Raji (cell line): ENCODE data around the gene LIN37.

Source experiments
- POLR2A ChIP-seq: IDR thresholded peaks from 2 replicates; pipeline ENCODE4 v1.6.1; 2011; ENCODE audit warnings: low read depth, low read length, control low read depth; ENCODE audit not compliant: insufficient read depth

LIN37 gene

DNA sequence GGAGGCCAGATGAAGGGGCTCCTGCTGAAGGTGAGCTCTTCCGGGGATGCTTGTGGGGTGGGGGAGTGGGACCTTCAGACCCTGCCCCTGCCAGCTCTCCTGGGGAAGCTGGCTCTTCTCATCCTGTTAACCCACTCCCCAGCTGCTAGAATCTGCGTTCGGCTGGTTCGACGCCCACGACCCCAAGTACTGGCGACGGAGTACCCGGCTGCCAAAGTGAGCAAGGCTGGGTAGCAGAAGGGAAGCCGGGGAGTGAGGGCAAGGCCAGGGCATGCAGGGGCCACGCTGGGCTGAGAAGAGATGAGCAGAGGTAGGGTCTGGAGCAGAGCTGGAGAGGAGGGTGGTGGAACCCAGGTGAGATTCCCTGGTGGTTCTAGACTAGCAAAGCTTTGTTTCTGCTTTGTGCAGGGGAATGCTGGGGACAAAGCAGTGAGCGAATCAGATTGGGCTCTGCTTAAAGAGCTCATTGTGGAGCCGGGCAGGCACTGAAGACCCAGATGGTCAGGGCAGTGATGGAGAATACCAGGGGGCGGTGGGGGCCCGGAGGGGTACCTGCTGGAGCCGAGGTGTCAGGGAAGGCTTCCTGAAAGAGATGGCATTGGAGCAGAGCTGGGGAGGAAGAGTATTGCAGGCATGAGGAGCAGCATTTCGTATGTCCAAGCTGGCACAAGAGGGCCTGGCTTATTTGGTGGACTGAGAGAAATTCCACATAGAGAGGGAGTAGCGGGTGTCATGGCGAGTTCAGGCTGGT, 20.2 kb upstream of the LIN37 start:
- TF ChIP-seq POLR2A, result no peak

DNA sequence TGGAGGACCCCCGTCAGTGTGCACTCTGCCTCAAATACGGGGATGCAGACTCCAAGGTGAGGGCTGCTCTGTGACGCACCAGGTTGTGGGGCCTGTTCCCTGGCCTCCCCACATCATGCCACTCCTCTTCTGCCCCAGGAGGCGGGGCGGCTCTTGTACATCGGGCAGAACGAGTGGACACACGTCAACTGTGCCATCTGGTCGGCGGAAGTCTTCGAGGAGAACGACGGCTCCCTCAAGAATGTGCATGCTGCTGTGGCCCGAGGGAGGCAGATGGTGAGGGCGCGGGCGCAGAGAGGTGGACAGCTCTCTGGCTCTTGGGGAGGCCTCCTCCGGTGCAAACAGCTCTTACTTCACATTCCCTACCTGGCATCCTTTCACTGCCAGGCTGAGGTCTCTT, 19.4 kb upstream of the LIN37 start:
- TF ChIP-seq POLR2A, result no peak

DNA sequence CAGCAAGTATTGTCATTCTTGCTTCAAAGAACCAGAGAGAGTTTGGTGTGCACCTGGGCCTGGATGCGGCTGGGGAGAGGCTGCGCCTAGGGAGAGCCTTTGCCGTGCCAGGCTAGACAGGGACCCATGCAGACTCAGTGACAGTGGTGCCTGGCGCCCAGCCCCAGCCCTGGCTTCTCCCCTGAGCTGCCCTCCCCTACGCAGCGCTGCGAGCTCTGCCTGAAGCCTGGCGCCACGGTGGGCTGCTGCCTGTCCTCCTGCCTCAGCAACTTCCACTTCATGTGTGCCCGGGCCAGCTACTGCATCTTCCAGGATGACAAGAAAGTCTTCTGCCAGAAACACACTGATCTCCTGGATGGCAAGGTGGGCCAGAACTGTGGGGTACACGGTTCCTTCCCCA, 18.6 kb upstream of the LIN37 start:
- TF ChIP-seq POLR2A, result no peak

DNA sequence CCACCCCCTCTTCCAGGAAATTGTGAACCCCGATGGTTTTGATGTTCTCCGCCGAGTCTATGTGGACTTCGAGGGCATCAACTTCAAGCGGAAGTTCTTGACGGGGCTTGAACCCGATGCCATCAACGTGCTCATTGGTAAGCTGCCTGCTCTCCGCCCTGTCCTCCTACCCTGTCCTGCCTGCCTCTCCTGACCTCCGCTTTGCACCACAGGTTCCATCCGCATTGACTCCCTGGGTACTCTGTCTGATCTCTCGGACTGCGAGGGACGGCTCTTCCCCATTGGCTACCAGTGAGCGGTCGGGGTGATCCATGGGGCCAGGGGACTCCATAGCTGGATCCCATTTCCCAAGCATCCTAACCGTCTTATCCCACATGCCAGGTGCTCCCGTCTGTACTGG, 18.1 kb upstream of the LIN37 start:
- no peak for TF ChIP-seq POLR2A

DNA sequence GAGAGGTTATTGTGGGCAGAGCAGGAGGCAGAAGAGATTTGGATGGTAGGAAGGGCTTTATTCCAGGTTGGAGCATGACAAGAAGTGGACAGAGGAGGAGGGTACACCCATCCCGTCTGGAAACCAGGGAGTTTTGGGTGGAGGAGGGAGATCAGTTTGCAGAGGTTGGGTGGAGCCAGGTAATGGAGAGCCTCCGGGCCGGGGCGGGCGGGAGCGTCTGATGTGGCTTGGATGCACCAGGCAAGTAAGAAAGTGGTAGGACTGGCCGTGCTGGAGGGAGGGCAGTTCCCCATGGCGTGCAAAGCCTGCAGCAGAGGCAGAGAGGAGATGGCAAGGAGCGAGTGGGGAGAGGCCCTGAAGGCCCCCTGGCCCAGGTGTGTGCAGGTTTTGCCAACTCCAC, 17.0 kb upstream of the LIN37 start:
- no peak for TF ChIP-seq POLR2A

DNA sequence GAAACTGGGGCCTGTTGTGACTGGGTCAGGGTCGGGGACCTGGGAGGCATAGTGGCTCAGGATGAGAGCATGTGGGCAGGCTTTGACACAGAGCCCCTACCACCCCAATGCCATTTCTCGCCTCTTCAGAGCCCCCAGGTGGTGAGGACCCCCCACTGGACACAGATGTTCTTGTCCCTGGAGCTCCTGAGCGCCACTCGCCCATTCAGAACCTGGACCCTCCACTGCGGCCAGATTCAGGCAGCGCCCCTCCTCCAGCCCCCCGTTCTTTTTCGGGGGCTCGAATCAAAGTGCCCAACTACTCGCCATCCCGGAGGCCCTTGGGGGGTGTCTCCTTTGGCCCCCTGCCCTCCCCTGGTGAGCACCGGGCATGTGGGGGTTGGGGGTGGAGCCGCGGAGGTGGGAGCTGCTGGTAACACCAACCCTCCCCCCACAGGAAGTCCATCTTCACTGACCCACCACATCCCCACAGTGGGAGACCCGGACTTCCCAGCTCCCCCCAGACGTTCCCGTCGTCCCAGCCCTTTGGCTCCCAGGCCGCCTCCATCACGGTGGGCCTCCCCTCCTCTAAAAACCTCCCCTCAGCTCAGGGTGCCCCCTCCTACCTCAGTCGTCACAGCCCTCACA, 16.5 kb upstream of the LIN37 start:
- TF ChIP-seq POLR2A, result no peak

DNA sequence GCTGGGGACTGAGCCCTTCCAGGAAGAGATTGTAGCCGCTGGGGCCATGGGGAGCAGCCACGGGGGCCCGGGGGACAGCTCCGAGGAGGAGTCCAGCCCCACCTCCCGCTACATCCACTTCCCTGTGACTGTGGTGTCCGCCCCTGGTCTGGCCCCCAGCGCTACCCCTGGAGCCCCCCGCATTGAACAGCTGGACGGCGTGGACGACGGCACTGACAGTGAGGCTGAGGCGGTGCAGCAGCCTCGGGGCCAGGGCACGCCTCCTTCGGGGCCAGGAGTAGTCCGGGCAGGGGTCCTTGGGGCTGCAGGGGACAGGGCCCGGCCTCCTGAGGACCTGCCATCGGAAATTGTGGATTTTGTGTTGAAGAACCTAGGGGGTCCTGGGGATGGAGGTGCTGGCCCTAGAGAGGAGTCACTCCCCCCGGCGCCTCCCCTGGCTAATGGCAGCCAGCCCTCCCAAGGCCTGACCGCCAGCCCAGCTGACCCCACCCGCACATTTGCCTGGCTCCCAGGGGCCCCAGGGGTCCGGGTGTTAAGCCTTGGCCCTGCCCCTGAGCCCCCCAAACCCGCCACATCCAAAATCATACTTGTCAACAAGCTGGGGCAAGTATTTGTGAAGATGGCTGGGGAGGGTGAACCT, 15.7 kb upstream of the LIN37 start:
- TF ChIP-seq POLR2A, result no peak

DNA sequence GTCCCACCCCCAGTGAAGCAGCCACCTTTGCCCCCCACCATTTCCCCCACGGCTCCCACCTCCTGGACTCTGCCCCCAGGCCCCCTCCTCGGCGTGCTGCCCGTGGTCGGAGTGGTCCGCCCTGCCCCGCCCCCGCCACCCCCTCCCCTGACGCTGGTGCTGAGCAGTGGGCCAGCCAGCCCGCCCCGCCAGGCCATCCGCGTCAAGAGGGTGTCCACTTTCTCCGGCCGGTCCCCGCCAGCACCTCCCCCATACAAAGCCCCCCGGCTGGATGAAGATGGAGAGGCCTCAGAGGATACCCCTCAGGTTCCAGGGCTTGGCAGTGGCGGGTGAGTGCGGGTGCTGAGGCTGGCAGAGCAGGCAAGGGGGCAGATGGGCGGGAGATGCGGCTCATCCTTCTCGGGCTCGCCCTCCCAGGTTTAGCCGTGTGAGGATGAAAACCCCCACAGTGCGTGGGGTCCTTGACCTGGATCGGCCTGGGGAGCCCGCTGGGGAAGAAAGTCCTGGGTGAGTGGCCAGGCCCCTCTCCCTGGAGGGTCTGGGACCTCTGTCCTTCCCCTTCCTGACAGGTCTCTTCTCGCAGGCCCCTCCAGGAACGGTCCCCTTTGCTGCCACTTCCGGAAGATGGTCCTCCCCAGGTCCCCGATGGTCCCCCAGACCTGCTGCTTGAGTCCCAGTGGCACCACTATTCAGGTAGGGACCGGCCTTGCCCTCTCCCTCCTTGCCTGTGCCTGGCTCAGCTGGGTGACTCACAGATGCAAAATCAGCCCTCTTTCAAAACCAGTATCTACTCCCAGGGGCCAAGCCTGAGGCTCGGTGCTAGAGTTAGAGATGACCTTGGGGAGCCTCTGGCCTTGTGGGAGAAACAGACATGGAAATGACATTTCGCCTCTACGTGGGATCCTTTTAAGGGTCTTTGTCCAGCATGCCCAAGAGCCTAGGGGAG, 14.9 kb upstream of the LIN37 start:
- TF ChIP-seq POLR2A, result no peak

DNA sequence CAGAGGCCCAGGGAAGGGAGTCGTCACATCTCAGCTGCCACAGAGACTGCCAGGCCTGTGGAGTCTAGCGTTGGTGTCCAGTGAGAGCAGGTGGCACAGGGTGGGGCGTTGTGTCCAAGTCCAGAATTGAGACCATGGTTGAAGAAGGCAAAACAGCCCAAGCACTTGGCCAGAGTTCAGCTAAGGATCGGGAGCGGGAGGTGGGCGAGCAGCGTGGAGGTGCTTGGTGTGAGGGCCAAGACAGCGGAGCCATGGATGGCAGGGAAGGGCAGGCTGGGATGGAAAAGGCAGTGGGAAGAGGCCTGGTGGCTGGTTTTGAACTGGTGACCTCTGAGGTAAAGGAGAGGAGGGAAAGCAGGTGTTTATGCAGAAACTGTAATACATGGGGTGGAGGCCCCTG, 14.1 kb upstream of the LIN37 start:
- TF ChIP-seq POLR2A, result no peak

DNA sequence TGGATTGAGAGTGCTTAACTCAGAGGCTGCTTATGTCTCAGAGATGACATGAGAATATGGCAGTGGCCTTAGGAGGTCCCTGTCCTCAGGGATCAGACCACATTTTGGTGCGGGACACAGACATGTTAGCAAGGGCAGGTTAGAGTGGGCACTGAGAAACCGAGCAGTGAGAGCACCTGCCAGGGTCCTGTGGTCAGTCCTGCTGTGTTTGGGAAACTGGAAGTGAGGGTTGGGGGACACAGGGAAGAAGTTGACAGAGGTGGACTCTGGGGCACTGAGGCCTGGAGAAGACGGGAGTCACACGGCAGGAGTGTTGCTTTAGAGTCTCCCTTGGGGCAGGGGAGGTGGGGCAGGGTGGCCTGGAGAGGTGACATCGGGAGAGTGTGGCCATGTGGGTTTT, 13.5 kb upstream of the LIN37 start:
- TF ChIP-seq POLR2A, result no peak

DNA sequence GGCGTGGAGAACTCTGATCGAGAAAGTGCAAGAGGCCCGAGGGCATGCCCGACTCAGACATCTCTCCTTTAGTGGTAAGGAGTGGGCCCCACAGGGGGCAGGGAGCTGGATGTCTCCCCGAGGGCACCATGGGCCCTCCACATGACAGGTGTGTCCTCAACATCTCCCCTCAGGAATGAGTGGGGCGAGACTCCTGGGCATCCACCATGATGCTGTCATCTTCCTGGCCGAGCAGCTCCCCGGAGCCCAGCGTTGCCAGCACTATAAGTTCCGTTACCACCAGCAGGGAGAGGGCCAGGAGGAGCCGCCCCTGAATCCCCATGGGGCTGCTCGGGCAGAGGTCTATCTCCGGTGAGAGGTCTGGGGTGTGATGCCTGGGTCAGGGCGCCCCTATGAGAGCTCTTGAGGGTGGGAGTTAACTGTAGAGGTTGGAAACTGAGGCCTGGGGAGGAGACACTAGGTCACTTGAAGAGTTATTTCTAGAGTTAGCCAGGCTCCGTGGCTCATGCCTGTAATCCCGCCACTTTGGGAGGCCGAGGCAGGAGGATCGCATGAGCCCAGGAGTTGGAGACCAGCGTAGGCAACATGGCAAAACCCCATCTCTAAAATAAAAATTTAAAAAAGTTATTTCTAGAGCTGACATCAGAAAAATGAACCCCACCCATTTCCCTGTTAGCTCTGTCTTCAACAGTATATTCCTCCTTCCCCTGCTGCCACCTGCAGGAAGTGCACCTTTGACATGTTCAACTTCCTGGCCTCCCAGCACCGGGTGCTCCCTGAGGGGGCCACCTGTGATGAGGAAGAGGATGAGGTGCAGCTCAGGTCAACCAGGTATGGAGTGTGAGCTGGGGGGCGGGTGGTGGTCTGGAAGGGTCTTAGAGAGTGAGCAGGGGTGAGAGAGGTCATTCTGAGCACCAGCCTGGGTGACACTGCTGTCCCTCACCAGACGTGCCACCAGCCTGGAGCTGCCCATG, 11.2 kb upstream of the LIN37 start:
- TF ChIP-seq POLR2A, result no peak

DNA sequence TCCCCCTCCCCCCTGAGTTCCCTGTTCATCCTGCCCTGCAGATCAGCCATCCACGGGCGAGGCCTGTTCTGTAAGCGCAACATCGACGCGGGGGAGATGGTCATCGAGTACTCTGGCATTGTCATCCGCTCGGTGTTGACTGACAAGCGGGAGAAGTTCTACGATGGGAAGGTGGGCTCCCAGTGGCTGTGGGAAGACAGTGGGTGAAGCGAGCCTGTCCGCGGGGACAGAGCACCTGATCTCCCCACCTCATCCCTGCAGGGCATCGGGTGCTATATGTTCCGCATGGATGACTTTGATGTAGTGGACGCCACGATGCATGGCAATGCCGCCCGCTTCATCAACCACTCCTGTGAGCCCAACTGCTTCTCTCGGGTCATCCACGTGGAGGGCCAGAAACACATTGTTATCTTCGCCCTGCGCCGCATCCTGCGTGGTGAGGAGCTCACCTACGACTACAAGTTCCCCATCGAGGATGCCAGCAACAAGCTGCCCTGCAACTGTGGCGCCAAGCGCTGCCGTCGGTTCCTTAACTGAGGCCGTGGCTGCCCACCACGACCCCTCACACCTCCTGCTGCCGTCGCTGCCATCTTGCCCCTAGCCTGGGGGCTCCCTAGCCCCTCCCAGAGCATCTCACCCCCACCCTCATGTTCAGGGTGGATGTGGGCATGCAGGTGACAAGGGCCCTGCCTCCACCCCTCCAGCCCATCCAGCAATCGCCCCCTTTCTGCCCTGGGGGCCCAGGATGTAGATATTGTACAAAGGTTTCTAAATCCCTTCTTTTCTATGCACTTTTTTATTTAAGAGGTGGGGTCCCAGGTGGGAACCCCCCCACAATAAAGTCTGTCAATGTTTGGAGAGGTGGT, 10.1 kb upstream of the LIN37 start:
- TF ChIP-seq POLR2A, result no peak

DNA sequence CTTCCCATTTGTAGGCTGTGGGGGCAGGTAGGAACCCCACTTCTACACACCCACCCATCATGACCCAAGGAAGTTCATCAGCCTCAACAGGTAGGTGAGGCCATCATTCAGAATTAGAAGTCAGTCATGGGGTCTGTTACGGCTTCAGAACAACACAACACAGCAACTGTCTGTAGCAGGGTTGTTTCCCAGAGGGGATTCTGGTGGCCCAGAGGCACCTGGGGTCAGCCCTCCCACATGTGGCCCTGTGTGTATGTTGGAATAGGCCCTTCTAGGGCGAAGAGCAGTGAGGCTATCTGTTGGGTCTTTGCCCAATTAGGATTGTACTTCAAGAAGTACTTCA, 9.5 kb upstream of the LIN37 start:
- TF ChIP-seq POLR2A, result no peak
